Measurements from ENCODE around the gene JAG2.
A peak's percentile ranks its signal among the peaks of the same experiment; 100 is the strongest.

JAG2 gene

DNA sequence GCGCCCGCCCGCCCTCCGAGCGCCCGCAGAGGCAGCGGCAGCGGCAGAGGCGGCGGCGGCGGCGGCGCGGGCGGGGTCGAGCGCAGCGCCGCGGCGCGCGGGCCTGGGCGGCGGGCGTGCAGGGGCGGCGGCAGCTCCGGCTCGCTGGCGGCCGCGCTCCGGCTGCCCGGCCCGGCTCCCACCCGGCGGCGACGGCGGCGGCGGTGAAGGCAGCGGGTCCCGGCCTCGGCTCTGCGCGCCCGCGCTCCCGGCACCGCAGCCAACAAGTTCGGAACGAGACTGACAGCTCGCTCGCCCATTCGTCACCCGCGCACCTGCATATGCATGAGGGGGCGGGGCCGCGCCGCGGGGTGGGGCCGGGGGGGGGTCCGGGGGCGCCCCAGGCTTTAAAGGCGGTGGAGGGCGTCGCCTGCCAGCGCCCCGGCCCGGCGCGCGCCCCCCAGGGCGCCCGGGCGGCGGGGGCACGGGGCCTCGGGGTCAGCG, at the start of gene JAG2:
Gene JAG2, minus strand, starts transcription at position 281 of the 483 bp plus-strand sequence. CDS start 356 bp downstream, outside the sequence.
- DNase-seq (ENCODE audit: low spot score) = peak; percentile 58

DNA sequence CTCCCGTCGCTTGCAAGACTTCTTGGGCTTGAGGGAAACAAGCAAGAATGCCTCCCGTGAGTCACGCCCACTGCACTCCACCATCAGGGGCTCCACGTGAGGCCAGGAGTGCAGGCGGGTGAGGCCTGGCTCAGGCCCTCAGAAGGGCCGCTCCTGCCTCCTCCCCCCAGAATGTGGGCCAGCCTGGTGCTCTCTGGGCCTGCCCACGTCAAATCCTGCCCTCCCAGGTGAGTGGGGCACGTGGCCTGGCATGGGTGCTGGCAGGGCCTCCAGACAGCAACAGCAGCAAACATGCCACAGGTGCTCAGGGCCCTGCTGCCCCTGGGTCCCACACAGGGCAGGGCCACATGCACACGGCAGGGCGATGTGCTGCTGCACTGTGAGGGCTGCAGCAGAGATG, 49.2 kb upstream of the JAG2 start:
- DNase-seq (ENCODE audit: low spot score) = no peak

DNA sequence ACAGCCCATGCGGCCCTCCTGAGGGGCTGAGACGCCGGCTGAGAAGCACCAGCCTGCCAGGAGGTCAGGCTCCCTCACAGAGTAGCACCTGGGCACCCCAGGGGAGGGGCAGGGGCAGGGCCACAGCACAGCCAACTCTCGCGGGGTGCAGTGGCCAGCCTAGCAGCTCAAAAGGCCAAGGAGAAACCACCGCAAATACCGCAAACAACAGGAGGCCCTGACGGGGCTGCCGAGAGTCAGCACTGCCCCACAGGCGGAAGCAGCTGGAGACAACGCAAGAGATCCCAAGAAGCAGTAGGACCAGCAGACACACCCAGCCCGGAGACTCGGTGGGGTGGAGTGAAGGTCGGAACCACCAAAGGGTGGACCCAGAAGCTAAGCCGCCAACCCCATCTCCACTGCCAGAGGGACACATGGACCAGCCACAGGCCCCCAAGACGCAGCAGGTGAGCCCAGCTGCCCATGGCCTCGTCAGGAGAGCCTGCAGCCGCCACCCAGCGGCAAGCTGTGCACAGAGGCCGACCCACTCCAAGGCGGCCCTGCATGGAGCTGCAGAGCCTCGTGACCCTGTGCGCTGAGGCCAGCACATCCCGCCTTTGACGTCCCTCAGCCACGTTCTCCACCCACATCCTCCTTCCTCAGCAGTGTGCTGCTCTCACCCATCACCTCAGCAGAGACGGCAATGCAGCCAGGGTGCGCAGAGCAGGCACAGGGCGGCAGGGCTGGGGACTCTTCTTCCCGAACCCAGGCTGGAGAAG, 48.1 kb upstream of the JAG2 start:
- DNase-seq (ENCODE audit: low spot score) = no peak

DNA sequence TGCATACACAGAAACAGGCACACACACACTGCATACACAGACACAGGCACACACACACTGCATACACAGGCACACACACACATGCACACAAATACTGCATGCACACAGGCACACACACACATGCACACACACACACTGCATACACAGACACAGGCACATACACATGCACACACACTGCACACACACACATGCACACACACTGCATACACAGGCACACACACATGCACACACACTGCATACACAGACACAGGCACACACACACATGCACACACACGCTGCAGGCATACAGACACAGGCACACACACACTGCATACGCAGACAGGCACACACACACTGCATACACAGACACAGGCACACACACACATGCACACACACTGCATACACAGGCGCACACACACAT, 47.0 kb upstream of the JAG2 start:
- DNase-seq (ENCODE audit: low spot score) = no peak

DNA sequence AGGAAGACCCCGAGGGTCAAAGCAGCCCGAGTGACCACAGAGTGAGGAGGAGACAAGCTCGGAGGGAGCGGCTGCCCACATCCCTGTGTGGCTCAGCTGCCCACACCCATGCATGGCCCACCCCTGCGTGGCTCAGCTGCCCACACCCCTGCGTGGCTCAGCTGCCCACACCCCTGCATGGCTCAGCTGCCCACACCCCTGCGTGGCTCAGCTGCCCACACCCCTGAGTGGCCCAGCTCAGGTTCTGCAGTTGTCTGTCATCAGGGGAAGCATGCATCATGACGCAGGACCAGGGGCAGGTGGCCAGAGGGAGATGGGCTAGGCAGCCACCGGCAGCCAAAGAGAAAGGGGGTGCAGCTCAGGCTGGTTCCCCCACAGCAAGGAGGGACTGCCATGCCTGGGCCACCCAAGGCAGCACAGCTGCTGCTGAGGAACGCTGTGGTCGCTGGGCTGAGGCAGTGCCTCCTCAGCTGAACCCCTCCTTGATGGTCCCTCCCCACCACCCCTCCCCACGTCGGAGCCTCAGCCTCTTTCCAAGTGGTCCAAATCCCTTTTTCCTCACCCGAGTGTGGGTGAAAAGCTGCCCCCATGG, 45.8 kb upstream of the JAG2 start:
- no peak for DNase-seq (ENCODE audit: low spot score)

DNA sequence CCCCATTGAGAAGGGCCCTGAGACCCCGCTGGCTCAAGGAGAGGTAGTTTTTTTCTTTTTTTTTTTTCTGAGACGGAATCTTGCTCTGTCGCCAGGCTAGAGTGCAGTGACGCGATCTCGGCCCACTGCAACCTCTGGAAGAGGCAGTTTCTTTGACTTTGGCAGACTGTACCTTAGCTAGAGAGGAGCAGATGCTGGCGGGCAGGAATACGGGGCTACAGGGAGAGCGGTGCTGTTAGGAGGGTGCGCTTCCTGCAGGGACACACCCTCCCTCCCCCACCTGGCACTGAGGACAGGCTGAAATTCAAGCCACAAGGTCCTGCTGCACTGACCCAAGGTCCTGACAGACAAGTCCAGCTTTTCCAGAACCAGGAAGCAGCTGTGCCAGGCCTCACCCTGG, 44.8 kb upstream of the JAG2 start:
- no peak for DNase-seq (ENCODE audit: low spot score)

DNA sequence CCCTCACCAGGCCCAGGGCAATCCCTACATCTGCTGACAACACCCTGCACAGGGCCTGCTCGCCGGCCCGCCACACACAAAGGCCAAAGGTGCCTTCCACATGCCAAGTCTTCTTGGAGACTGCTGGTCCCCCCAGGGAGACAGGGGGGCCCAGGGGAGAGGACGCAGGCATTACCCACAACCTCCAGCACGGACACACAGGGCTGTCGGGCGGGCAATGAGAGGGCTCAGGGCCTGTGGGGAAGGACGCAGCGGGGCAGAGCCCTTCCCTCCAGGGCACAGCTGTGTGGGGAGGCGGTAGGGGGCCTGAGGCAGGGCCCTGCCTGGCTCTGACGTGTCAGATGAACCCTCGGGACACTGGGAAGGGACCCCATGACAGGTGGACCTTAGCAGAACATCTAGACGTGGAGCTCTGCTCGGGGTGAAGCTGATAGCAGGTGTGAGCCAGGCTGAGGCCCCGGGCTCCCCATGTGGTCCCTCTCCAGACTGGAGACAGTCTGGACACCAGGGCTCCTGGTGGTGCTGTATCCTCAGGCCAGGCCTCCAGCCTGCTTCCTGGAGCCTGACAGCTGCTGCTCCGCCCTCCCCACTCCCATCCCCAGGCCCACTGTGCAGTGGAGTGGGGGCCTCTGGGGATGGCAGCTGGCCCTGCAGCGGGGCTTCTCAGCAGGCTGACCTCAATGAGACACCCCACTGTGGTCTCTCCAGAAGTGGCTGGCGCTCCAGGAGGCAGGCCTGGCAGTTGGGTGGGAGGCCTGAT, 44.1 kb upstream of the JAG2 start:
- DNase-seq (ENCODE audit: low spot score) = no peak

DNA sequence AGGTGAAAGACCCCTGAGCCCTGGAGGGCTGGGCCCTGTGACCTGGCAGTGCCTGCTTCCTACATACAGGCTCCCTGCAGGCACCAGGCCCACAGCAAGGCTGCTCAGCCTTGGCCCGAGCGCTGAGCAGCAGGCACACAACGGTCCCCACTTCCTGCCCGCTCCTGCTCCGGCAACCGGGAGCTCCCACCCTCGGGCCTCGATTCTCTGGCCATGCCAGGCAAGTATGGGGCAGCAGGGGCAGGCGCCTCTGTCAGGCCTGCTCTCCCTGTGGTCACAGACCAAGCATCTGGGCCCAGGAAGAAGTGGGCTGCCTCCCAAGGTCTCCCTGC, 43.1 kb upstream of the JAG2 start:
- DNase-seq (ENCODE audit: low spot score) = no peak

DNA sequence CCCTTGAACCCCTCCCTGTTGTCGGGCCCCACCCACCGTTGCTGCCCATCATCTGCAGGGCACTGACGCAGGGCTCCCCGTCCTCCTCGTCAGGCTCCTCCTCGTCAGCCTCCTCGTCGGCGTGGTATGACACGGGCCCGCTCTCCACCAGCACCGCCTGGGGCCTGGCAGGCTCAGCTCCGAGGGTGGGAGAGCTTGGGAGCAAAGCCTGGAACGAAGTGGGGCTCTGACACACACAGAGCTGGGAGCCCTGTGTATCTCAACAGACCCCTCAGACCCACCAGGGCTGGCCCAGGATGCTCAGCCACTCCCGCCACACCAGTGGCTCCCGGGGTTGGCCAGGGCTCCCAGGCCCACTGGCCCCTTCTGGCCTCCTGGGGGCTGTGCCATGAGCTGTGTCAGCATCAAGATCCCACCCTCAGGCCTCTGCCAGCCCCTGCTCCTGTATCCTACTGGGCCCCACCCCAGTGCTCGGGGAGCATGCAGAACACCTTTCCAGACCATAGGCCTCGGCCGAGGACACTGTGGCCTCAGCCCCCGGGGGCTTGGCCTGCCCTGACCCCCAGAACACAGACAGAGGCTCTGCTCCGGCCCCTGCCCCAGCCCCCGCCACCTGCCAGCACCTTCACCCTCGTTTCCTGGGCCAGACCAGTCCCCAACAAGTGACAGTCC, 42.6 kb upstream of the JAG2 start:
- DNase-seq (ENCODE audit: low spot score) = no peak

DNA sequence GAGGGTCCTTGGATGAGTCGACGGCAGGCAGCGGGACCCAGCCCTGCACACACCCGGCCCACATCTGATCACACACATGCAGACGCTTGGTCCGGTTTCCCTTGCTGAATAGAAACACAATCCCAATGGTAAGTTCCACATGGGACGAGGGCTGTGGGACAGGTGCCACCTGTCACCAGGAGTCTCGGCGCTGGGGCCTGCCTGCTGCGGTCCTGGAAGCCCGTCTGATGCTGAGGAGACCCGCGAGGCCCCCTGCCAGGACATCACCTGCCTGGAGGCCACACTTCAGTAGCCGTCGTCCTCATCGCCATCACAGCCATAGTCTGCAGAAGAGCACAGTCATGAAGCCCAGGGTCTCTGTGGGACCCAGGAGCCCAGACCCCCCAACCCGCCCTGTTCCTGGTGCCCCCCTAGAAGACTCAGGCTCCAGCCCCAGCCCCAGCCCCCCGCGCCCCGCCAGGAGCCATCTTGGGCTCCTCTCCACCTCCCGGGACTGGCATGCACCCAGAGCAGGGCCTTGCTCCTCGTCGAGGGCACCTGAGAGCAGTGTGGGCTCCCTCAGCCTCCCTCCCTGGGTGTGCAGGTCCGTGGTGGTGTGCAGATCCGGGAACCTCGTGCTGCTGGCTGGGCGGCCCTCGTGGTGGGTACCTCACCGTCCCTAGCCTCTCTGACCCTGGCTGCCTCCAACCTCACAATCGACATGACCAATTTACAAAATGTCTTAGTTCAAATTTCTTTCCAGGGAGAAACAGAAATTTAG, 41.9 kb upstream of the JAG2 start:
- DNase-seq (ENCODE audit: low spot score) = no peak

DNA sequence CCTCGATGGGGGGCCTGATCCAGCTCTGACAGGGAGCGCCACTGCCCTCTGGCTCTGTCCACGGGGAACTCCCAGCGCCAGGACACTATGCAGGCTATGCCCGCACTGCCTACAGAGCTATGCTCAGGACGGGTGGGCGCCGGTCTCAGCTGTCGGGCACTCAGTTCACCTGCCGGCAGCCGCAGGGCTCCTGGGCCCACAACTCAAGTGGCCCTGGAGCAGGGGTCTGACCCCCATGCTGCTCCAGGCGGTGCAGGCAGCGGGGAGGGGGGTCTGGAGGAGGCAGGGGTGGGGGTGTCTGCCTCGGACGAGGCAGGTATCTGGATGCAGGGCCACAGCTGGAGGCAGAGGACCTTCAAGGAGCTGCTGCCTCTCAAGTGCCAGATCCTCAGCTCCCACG, 41.1 kb upstream of the JAG2 start:
- no peak for DNase-seq (ENCODE audit: low spot score)

DNA sequence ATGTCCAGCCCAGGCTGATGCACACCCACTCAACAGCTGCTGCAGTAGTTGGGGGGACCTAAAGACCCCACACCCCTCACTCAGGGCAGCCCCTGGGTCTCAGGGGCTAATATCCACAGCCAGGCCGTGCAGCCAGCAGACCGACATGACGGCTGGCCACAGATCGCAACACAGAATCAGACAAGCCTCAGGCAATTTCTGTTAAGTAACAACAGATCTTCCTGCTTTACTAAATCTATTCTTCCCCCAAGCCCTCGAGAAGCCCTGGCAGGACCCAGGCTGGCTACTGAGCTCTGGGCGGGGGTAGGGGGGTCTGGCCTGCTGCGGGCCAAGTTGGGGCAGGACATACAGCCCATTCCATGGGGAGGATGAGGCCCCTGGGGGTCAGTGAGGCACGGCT, 40.5 kb upstream of the JAG2 start:
- DNase-seq (ENCODE audit: low spot score) = no peak

DNA sequence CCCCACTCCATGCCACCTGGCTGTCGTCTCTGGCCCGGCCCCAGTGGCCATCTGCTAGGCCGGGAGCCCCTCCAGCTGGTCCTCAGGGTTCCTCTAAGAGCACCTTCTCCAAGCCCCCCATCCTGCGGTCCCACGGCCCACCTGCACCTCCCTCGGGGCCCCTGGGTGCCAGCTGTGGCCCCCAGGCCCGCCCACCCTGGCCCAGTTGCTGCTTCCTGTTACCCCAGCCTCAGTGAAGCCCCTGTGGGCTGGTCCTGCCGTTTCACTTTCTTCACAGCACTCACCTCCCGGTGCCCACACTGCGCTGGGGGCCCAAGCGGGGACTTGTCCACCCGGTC, 40.1 kb upstream of the JAG2 start:
- DNase-seq (ENCODE audit: low spot score) = no peak

DNA sequence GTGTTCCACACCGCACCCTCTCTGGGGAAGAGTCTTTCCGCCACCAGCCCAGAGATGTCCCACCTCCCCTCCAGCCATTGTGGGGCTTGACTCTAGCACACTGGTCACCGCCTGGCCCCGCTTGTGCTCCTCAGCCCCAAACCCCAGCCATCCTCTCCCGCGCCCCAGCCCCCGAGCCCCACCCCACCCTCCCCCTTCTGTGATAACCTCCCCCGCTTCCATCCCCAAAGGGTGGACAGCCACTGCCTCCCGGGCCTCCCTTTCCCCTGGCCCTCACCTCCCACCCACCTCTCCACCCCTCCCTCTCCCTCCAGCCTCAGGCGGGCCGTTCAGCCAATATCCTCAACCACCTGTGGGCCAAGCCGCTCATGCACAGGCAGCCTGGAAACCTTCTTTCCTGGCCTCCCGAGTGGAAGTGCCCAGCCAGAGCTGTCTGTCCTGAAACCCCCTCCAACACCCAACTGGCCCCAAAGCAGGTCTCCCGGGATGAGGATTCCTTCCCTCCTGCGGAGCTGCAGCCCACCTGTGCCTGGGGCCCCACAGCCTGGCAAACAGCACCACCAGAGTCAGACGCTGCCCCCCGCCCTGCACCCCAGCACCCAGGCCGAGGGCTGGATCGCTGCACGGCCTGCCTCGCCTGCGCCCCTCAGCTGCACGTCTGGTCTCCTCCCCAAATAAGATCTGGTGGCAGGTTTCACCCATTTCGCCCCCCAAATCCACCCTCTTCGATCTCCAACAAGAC, 39.6 kb upstream of the JAG2 start:
- no peak for DNase-seq (ENCODE audit: low spot score)

DNA sequence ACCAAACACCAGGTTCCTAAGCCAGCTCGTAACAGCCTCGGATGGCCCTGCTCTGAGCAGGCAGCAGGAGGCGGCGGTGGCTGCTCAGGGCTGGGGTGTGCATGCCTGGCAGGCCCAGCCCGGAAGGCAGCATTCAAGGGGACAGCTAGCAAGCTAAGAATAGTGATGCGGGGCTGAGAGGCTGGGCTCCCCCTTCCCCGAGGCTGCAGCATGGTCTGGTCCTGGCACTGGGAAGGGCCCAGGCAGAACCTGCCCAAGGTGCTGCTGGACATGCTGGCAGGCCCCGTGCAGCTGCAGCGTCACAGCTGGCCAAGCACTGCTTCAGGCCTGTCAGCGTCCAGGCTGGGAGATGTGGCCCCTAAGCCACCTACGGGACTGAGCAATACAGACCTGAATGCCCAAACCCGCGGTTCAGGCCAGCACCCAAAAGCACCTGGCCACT, 38.9 kb upstream of the JAG2 start:
- DNase-seq (ENCODE audit: low spot score) = no peak

DNA sequence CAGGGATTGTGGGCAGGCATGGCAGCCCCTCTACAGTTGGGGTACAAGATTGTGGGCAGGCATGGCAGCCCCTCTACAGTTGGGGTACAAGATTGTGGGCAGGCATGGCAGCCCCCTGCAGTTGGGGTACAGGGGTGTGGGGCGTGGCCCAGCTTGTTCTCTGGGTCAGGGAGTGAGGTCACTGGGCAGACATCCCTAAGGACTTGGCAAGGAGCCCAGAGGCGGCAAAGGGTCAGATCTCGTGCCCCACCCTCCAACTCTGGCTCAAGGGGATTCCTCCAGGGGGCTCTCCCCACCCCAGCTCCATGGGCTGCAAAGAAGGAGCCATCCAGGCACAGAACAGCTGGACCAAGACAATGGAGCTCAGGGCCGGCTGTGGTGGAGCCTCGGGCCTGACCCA, 38.3 kb upstream of the JAG2 start:
- no peak for DNase-seq (ENCODE audit: low spot score)

DNA sequence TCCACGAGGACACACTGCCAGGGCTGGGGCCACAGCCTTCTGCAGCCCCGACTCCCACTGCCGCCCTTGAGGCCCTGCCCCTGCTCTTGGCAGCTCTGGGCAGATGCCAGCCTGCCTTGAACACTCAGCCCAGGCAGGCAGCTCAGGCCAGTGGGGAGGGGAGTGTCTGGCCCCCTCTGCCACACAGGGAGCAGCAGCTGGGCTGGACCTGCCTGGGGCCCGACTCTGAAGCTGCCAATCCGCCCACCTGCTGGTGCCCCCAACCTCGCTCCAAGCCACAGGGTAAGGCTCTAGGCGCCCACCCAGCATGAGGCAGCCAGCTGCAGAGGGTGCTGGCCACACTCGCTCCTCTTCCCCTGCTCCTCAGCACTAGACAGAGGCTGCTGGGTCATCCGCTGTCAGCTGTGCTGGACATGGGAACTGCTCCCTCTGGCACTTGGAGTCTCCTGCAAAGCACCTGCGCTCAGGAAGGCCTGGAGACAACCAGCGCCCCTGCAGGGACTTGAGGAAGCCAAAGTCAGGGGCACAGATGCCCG, 37.2 kb upstream of the JAG2 start:
- DNase-seq (ENCODE audit: low spot score) = no peak

DNA sequence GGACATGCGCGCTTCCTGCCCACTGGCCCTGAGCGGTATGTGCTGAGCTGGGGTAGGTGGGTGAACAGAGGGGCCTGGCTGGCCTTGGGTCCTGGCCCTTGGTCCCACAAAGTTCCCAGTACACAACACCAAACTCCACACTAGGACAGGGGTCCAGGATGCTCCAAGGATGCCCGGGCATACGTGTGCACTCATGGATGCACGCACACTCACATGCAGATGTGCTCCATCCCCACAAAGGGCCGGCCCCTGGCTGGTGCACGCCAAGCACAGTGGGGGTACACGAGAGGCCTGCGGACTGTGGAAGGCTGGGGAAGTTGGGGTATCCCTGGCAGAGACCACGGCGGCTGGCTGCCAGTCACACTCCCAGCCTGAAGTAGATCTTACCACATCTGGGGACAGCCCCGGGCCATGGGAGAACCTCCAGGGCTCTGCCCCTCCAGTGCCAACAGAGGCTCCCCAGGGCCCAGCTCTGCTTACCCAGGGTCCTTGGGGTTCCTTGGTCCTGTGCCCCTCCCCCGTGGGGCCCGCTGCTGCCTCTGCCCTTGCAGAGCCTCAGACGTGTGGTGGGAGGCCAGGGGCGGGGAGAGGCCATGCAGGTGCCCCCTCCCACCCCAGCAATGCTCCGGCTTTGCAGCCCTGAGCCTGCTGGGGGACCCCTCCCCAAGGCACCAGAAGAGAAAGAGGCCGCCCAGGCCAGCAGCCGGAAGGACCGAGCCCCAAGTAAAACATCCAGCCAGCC, 36.5 kb upstream of the JAG2 start:
- no peak for DNase-seq (ENCODE audit: low spot score)

DNA sequence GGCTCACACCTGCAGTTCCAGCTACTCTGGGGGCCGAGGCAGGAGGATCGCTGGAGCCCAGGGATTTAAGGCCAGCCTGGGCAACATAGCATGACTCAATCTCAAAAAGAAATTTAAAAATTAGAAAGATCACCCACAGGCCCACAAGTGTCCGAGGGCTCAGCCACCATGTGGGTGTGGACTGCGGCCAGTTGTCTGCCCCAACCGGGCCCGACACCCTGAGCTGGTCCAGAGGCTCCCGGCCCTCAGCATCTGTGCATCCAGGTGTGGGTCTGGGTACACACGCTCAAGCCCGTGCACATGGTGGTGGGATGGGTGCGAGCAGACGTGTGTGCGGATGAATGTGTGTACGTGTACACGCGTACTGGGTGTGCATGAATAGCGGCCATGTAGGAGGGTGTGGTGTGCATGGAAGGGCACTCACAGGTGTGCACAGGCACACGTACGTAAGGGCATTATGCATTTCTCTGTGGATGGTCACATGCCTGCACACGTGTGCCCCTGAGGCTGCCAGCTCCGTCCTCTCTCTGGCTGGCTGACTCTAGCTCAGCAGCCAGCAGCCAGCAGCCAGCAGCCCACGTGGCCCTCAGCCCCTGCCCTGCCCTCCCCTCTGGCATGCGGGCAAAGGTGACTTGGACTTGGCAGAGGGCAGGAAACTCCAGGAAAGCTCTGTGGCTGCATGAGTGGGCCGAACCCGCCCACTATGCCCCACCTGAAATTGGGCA, 35.8 kb upstream of the JAG2 start:
- peak; percentile 54 for DNase-seq (ENCODE audit: low spot score)

DNA sequence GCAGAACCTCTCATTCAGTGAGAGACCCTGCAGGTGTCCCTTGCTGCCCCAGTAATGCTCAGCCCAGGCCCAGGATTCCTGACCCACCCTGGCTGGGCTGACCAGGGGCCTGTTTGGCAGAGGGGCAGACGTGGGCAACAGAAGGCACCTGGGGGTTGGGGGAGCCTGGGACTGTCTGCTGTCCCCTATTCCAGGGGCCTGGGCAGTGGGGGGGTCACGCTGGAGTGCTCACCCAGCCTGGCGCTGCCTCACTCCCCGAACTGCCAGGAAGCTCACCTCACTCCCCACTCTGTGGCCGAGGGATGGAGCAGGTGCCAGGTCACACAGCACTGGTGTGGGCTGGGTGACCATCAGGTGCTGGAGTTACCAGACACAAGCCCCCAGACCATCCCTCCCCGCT, 35.1 kb upstream of the JAG2 start:
- no peak for DNase-seq (ENCODE audit: low spot score)
